Measurements from ENCODE around the gene SYT8. TPM values are rescaled to one million over a fixed set of nuclear protein-coding genes. Genes with fewer than 3 reads are reported as not detected.

SYT8 gene
- total RNA-seq, 1 donor from 2014 or later: 12.5 TPM

GRCh38 chr11:1828542-1828941 lies 6.2 kb upstream of the SYT8 start:
- intact Hi-C loops (cut with DNase I): no loop called here
- Histone ChIP-seq H3K36me3 (no peaks in the 10 kb centered on the region), H3K27ac (no peak overlapping the region), H3K27me3 (no peaks in the 10 kb centered on the region), H3K4me3 (no peak overlapping the region), H3K4me1 (peaks cover 34% of the 10 kb centered on the region), H3K9me3 (no peaks in the 10 kb centered on the region)
- no peak for ATAC-seq
- no peak for DNase-seq
- TF ChIP-seq CTCF (IDR thresholded peaks at IDR 0.05): no peak

DNA sequence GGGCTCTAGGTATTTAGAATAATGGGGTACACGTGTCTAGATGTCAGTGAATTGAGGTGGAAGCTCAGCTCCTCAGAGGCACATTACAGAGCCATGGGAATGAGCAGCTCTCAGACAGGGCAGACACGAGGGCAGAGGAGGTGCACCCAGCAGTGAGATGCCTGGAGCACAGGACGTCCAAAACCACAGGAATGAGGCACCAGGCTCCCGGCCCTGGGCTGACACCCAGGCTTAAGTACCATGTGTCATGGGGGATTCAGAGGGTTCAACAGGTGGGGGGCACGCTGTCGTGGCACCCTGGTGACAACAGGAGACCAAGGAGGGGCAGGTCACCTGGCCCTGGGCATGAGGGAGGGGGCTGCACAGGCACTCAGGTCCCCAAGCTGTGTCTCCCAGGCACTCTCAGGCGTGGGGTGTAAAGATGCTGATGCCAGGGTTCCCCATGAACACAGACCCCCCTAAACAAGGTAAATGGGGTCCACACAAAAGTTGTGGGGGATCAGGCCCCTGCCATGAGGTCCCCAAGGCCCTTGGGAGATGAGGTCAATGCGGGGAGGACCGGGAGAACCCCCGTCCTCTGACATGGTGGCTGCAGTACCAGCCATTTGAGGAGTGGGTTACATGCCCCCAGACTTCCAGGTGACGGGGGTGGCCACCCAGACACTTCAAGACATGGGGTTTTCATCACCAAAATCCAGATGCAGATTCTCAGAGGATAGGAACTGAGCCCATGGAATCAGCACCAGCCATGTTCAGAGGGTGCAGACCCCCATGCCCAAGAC lies 5.6 kb upstream of the SYT8 start:
- no peak overlapping the region for H3K27ac ChIP-seq
- DNase-seq: peak; percentile 75
- peak; percentile 44 for ATAC-seq
- intact Hi-C loops (cut with DNase I): no loop called here
- no peaks in the 10 kb centered on the region for H3K36me3 ChIP-seq
- no peak for TF ChIP-seq CTCF (IDR thresholded peaks at IDR 0.05)
- H3K9me3 ChIP-seq: no peaks in the 10 kb centered on the region
- H3K4me3 ChIP-seq: no peak overlapping the region
- H3K27me3 ChIP-seq: no peaks in the 10 kb centered on the region
- H3K4me1 ChIP-seq: peaks cover 34% of the 10 kb centered on the region

DNA sequence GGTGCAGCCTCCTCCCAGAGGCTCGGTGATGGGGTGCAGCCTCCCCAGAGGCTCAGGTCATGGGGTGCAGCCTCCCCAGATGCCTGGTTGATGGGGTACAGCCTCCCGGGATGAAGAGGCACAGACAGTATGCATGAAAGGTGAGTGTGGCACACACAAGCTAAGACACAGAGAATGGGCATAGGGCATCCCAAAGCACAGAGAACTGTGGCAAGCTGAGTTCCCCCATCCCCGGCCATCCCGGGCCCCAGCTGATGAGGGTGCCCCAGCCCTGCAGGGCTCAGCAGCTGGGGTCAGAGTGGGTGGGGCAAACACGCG lies 4.8 kb upstream of the SYT8 start:
- H3K27ac ChIP-seq: peak overlapping the region; percentile 24
- H3K4me1 ChIP-seq: peaks cover 34% of the 10 kb centered on the region
- H3K27me3 ChIP-seq: no peaks in the 10 kb centered on the region
- no peak for TF ChIP-seq CTCF (IDR thresholded peaks at IDR 0.05)
- no peaks in the 10 kb centered on the region for H3K9me3 ChIP-seq
- H3K36me3 ChIP-seq: no peaks in the 10 kb centered on the region
- DNase-seq (no peak), ATAC-seq (no peak)
- no peak overlapping the region for H3K4me3 ChIP-seq
- intact Hi-C loops (cut with DNase I): no loop called here

DNA sequence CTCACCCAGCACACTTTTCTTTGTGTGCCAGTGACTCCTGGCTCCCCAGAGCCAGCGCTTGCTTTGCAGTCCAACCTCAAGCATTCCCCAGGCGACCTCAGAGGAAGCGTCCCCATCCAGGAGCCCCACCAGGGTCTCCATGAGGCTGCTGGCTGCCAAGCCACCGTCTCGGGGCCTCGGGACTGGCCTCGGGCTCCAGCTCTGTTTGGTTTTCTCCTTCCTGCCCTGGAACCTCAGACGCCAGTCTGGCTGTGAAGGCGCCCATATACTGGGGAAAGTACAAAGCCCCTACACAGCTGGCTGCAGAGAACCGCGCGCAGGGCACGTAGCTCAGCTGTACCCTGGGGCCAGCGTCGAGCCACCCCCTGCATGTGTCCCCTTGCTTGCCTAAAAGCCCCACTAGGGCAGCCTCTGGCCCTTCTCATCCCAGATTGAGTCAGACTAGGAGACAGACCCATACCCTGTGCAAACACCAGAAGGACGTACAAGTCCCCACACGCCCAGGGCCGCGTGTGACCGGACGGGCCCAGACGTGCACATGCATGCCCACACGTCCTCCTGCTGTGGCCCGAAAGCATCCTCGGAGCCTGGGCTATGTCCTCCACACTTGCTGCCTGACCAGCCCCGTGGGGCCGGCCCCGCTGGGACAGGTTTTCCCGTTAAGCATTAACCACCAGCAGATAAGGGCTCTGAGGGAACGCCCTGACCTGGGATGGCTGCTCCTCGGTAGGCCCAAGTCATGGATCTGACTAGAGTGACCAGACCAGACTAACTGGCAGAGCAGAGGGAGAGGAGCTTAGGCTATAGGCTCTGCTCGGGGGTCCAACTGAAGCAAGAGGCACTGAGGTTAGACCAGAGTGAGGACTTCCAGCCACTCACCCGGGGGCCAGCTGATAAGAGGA lies 4.2 kb upstream of the SYT8 start:
- DNase-seq: peak; percentile 82
- peak; percentile 34 for ATAC-seq

More for the DNA sequence above, 4.2 kb upstream of the SYT8 start:
- no peaks in the 10 kb centered on the region for H3K36me3 ChIP-seq
- H3K4me1 ChIP-seq: peaks cover 34% of the 10 kb centered on the region
- TF ChIP-seq CTCF (IDR thresholded peaks at IDR 0.05): no peak
- peak overlapping the region; percentile 24 for H3K27ac ChIP-seq
- H3K27me3 ChIP-seq: no peaks in the 10 kb centered on the region
- no peak overlapping the region for H3K4me3 ChIP-seq
- no peaks in the 10 kb centered on the region for H3K9me3 ChIP-seq
- intact Hi-C loops (cut with DNase I): no loop called here
